Prostate gland (tissue), 2 donors: ENCODE measurements around the gene ITPR1.

Source experiments
- CTCF ChIP-seq, 4 experiments: fragments of 200-600 bp in 2 of 4; fragments of 450-650 bp in 2 of 4; sonication (generic) in 2 of 4; IDR thresholded peaks; 1 replicate in 3 of 4; 2 replicates in 1 of 4; pipeline ENCODE4 v1.5.1; 2016 to 2019; ENCODE audit warnings: antibody characterized with exemption in 4 of 4, mild to moderate bottlenecking in 2 of 4, moderate library complexity in 2 of 4
- POLR2A ChIP-seq: fragments of 450-650 bp; IDR thresholded peaks from one replicate; pipeline ENCODE4 v1.6.1; 2016; ENCODE audit warnings: antibody characterized with exemption, mild to moderate bottlenecking

GRCh38 chr3:4512895-4513616, 19.9 kb downstream of the ITPR1 start:
- TF ChIP-seq CTCF (IDR thresholded peaks at IDR 0.05), result no peak
- no peak for TF ChIP-seq POLR2A
